WTC11 (cell line): Measurements from ENCODE around the gene VWA7. TPM values are rescaled to one million over a fixed set of nuclear protein-coding genes. Genes with fewer than 3 reads are reported as not detected.

Experiments
- ATAC-seq: fragments of 200-7000 bp; cut with Tn5 transposase; 2 replicates; pipeline ENCODE4 v1.10.0; 2021; ENCODE audit warnings: mild to moderate bottlenecking, moderate library complexity
- CTCF ChIA-PET: fragments of 300-600 bp; sonication (Branson Sonifier 250); formaldehyde crosslinking; loops from one replicate; lab custom pipeline; 2021; ENCODE audit warnings: antibody characterized with exemption; lab: Charles Lee
- POLR2A ChIA-PET: fragments of 350-600 bp; sonication (Branson Sonifier 250); formaldehyde crosslinking; loops from one replicate; lab custom pipeline; 2021; ENCODE audit warnings: antibody characterized with exemption; lab: Charles Lee
- DNase-seq: peaks from one replicate; pipeline ENCODE4 v3.0.0; 2021; ENCODE audit warnings: low spot score
- H3K27ac Mint-ChIP-seq: 2 replicates; pipeline ENCODE4 v1.8.0; 2021; ENCODE audit warnings: mixed read lengths
- H3K27me3 Mint-ChIP-seq: 2 replicates; pipeline ENCODE4 v1.8.0; 2021; ENCODE audit warnings: low read depth, mild to moderate bottlenecking, moderate library complexity, mixed read lengths
- H3K36me3 Mint-ChIP-seq: 2 replicates; pipeline ENCODE4 v1.8.0; 2021; ENCODE audit warnings: mixed read lengths
- H3K4me1 Mint-ChIP-seq: 2 replicates; pipeline ENCODE4 v1.8.0; 2022; ENCODE audit warnings: mixed read lengths
- H3K4me3 Mint-ChIP-seq: 2 replicates; pipeline ENCODE4 v1.8.0; 2021; ENCODE audit warnings: mild to moderate bottlenecking, moderate library complexity, mixed read lengths
- H3K9me3 Mint-ChIP-seq: 2 replicates; pipeline ENCODE4 v1.8.0; 2021; ENCODE audit warnings: mixed read lengths
- ARID4B ChIP-seq: sonication (generic); formaldehyde crosslinking; IDR thresholded peaks from 2 replicates; pipeline ENCODE4 v1.8.0; 2023; ENCODE audit warnings: missing genetic modification reagents, mild to moderate bottlenecking, borderline replicate concordance
- CDX4 ChIP-seq: fragments of 250-450 bp; sonication (Bioruptor Pico); IDR thresholded peaks from 2 replicates; pipeline ENCODE4 v1.9.0; 2021; ENCODE audit warnings: moderate library complexity, mild to moderate bottlenecking, inconsistent platforms, borderline replicate concordance
- CREM ChIP-seq: sonication (generic); formaldehyde crosslinking; IDR thresholded peaks from 2 replicates; pipeline ENCODE4 v1.8.1; 2022; ENCODE audit warnings: mild to moderate bottlenecking, missing genetic modification reagents, moderate library complexity
- CTCF ChIP-seq: fragments of 200-600 bp; IDR thresholded peaks from 2 replicates; pipeline ENCODE4 v1.8.0; 2022; ENCODE audit warnings: antibody characterized with exemption
- EMX1 ChIP-seq: fragments of 250-450 bp; sonication (Bioruptor Pico); IDR thresholded peaks from 2 replicates; pipeline ENCODE4 v1.8.0; 2021; ENCODE audit warnings: mild to moderate bottlenecking
- ERG ChIP-seq: fragments of 250-450 bp; sonication (Bioruptor Pico); IDR thresholded peaks from 2 replicates; pipeline ENCODE4 v1.8.0; 2021; ENCODE audit warnings: mild to moderate bottlenecking
- ESRRA ChIP-seq: sonication (generic); formaldehyde crosslinking; IDR thresholded peaks from 2 replicates; pipeline ENCODE4 v1.8.1; 2022; ENCODE audit warnings: mild to moderate bottlenecking, missing genetic modification reagents, borderline replicate concordance
- ETV6 ChIP-seq: sonication (generic); formaldehyde crosslinking; IDR thresholded peaks from 2 replicates; pipeline ENCODE4 v1.8.1; 2022; ENCODE audit warnings: mild to moderate bottlenecking, missing genetic modification reagents
- FOXK1 ChIP-seq: sonication (generic); formaldehyde crosslinking; IDR thresholded peaks from 2 replicates; pipeline ENCODE4 v1.8.0; 2022; ENCODE audit warnings: mild to moderate bottlenecking, moderate library complexity, missing genetic modification reagents
- FOXP1 ChIP-seq: sonication (generic); formaldehyde crosslinking; IDR thresholded peaks from 2 replicates; pipeline ENCODE4 v1.8.0; 2022; ENCODE audit warnings: missing genetic modification reagents, mild to moderate bottlenecking, moderate library complexity, borderline replicate concordance
- GABPB1 ChIP-seq: sonication (generic); formaldehyde crosslinking; IDR thresholded peaks from 2 replicates; pipeline ENCODE4 v1.8.1; 2023; ENCODE audit warnings: mild to moderate bottlenecking, missing genetic modification reagents
- MAX ChIP-seq: sonication (generic); formaldehyde crosslinking; IDR thresholded peaks from 2 replicates; pipeline ENCODE4 v1.8.0; 2022; ENCODE audit warnings: mild to moderate bottlenecking, missing genetic modification reagents
- MLX ChIP-seq: sonication (generic); formaldehyde crosslinking; IDR thresholded peaks from 2 replicates; pipeline ENCODE4 v1.8.1; 2023; ENCODE audit warnings: mild to moderate bottlenecking, missing genetic modification reagents, moderate library complexity
- PRRX2 ChIP-seq: fragments of 250-450 bp; sonication (Bioruptor Pico); IDR thresholded peaks from 2 replicates; pipeline ENCODE4 v1.8.0; 2021; ENCODE audit warnings: mild to moderate bottlenecking
- SMAD3 ChIP-seq: sonication (generic); formaldehyde crosslinking; IDR thresholded peaks from 2 replicates; pipeline ENCODE4 v1.8.0; 2022; ENCODE audit warnings: missing genetic modification reagents, mild to moderate bottlenecking, borderline replicate concordance
- SP1 ChIP-seq: sonication (generic); formaldehyde crosslinking; conservative IDR thresholded peaks from 2 replicates; pipeline ENCODE4 v1.8.1; 2022; ENCODE audit warnings: missing genetic modification reagents
- STAT6 ChIP-seq: sonication (generic); formaldehyde crosslinking; conservative IDR thresholded peaks from 2 replicates; pipeline ENCODE4 v1.8.1; 2023; ENCODE audit warnings: mild to moderate bottlenecking, low read depth, missing genetic modification reagents, moderate library complexity
- USF1 ChIP-seq: sonication (generic); formaldehyde crosslinking; IDR thresholded peaks from 2 replicates; pipeline ENCODE4 v1.8.0; 2022; ENCODE audit warnings: mild to moderate bottlenecking, missing genetic modification reagents
- ZNF138 ChIP-seq: sonication (generic); formaldehyde crosslinking; conservative IDR thresholded peaks from 2 replicates; pipeline ENCODE4 v1.8.1; 2022; ENCODE audit warnings: mild to moderate bottlenecking, moderate library complexity, missing genetic modification reagents
- ZNF219 ChIP-seq: sonication (generic); formaldehyde crosslinking; IDR thresholded peaks from 2 replicates; pipeline ENCODE4 v1.8.0; 2023; ENCODE audit warnings: missing genetic modification reagents, mild to moderate bottlenecking, borderline replicate concordance
- ZNF232 ChIP-seq: sonication (generic); formaldehyde crosslinking; IDR thresholded peaks from 2 replicates; pipeline ENCODE4 v1.8.0; 2022; ENCODE audit warnings: mild to moderate bottlenecking, missing genetic modification reagents
- ZSCAN18 ChIP-seq: fragments of 250-450 bp; sonication (Bioruptor Pico); IDR thresholded peaks from 2 replicates; pipeline ENCODE4 v2.1.2; 2022; ENCODE audit warnings: mild to moderate bottlenecking, moderate library complexity
- total RNA-seq: library from RNA; stranded (reverse); gene quantifications from 3 replicates; pipeline ENCODE4 v1.2.3, GENCODE V29; 2021

The VWA7 gene
- total RNA-seq, 1 experiment from 2014 or later: 1.8 TPM

- peak; percentile 96 for DNase-seq
- H3K4me1 Mint-ChIP-seq: peaks cover 9% of the 10 kb centered on the region
- no peaks in the 10 kb centered on the region for H3K27me3 Mint-ChIP-seq
- H3K36me3 Mint-ChIP-seq: peaks cover 20% of the 10 kb centered on the region
- POLR2A ChIA-PET: interaction anchor here (0.5 to 2.6 kb wide), 6 partner anchors 19 to 43 kb away, joined by 3 to 18 read pairs (median 6); partner anchors contain the start of genes HSPA1A, HSPA1B and HSPA1L
- peak within 1 kb of the TSS; percentile 97 for H3K27ac Mint-ChIP-seq
- no peaks in the 10 kb centered on the region for H3K9me3 Mint-ChIP-seq
- CTCF ChIA-PET: interaction anchor here (0.6 to 2.5 kb wide), 28 partner anchors 9 to 156 kb away, joined by 3 to 30 read pairs (median 4); partner anchors contain the start of genes ABHD16A, C6orf47, DDAH2 and HSPA1A
- ATAC-seq: peak; percentile 84
- H3K4me3 Mint-ChIP-seq: peak within 1 kb of the TSS; percentile 99
- TF ChIP-seq EMX1 (CRISPR knock-in tag) (peak; percentile 77), ZNF219 (CRISPR knock-in tag) (no peak), SMAD3 (0 out of 2 replicates have a peak, but pooled peaks have one; percentile 68), ETV6 (CRISPR knock-in tag) (peak; percentile 64; the same call in 1 of the 2 replicates), ZNF232 (peak; percentile 88), CTCF (peak; percentile 57), FOXK1 (CRISPR knock-in tag) (peak; percentile 73; the same call in 1 of the 2 replicates), ARID4B (CRISPR knock-in tag) (no peak), MAX (CRISPR knock-in tag) (peak; percentile 88), ERG (CRISPR knock-in tag) (peak; percentile 90), CDX4 (CRISPR knock-in tag) (no peak), SP1 (CRISPR knock-in tag) (peak; percentile 81), STAT6 (CRISPR knock-in tag) (no peak), CREM (CRISPR knock-in tag) (peak; percentile 87), MLX (peak; percentile 81; the same call in 1 of the 2 replicates), ESRRA (no peak), ZSCAN18 (no peak), FOXP1 (CRISPR knock-in tag) (peak; percentile 82; the same call in 1 of the 2 replicates), USF1 (CRISPR knock-in tag) (peak; percentile 77), GABPB1 (peak; percentile 79), ZNF138 (CRISPR knock-in tag) (no peak), PRRX2 (peak; percentile 87)
Measured at GRCh38 chr6:31795616-31796298, 18.6 kb upstream of the VWA7 start, which contains the start of gene VARS1. Gene VARS1, minus strand, starts transcription at chr6:31795752. Its CDS starts 535 bp downstream, at chr6:31795217.
